ENCODE results near the gene ZNF322. TPM values are rescaled to one million over a fixed set of nuclear protein-coding genes. Genes with fewer than 3 reads are reported as not detected.

ZNF322 gene
- total RNA-seq, 2 donors from 2014 or later: 17.2 to 24.0 TPM

- peaks cover 8% of the 10 kb centered on the region for H3K9me3 ChIP-seq
- no peak for DNase-seq
- no peaks in the 10 kb centered on the region for H3K4me1 ChIP-seq
- H3K4me3 ChIP-seq: no peak overlapping the region
- no peak overlapping the region for H3K9ac ChIP-seq (ENCODE audit: low read depth in 2 of 2, low read length in 2 of 2)
- H3K27me3 ChIP-seq: no peaks in the 10 kb centered on the region
- intact Hi-C loops (cut with DNase I): no loop called here
- no peak overlapping the region for H3K27ac ChIP-seq
- no peak for TF ChIP-seq CTCF (IDR thresholded peaks at IDR 0.05)
- peaks cover 25% of the 10 kb centered on the region for H3K36me3 ChIP-seq
Measured at GRCh38 chr6:26640806-26641205, 18.7 kb downstream of the ZNF322 start.

GRCh38 chr6:26629359-26629758 lies 30.2 kb downstream of the ZNF322 start:
- Histone ChIP-seq H3K9me3 (no peaks in the 10 kb centered on the region), H3K4me1 (no peaks in the 10 kb centered on the region), H3K9ac (ENCODE audit: low read depth in 2 of 2, low read length in 2 of 2) (no peak overlapping the region), H3K4me3 (no peak overlapping the region), H3K27ac (no peak overlapping the region), H3K36me3 (no peaks in the 10 kb centered on the region), H3K27me3 (no peaks in the 10 kb centered on the region)
- DNase-seq: no peak
- no peak for TF ChIP-seq CTCF (IDR thresholded peaks at IDR 0.05)
- intact Hi-C loops (cut with DNase I): no loop called here

GRCh38 chr6:26627843-26628242 lies 31.7 kb downstream of the ZNF322 start:
- no peak for DNase-seq
- no peaks in the 10 kb centered on the region for H3K4me1 ChIP-seq
- no peak overlapping the region for H3K4me3 ChIP-seq
- H3K9ac ChIP-seq (ENCODE audit: low read depth in 2 of 2, low read length in 2 of 2): no peak overlapping the region
- no peaks in the 10 kb centered on the region for H3K27me3 ChIP-seq
- H3K36me3 ChIP-seq: no peaks in the 10 kb centered on the region
- no peaks in the 10 kb centered on the region for H3K9me3 ChIP-seq
- no peak overlapping the region for H3K27ac ChIP-seq
- no peak for TF ChIP-seq CTCF (IDR thresholded peaks at IDR 0.05)
- intact Hi-C loops (cut with DNase I): no loop called here

- Histone ChIP-seq H3K4me3 (no peak overlapping the region), H3K27ac (no peak overlapping the region), H3K4me1 (no peaks in the 10 kb centered on the region), H3K9me3 (no peaks in the 10 kb centered on the region), H3K36me3 (no peaks in the 10 kb centered on the region), H3K27me3 (no peaks in the 10 kb centered on the region), H3K9ac (ENCODE audit: low read depth in 2 of 2, low read length in 2 of 2) (no peak overlapping the region)
- no peak for DNase-seq
- intact Hi-C loops (cut with DNase I): no loop called here
- no peak for TF ChIP-seq CTCF (IDR thresholded peaks at IDR 0.05)
Measured at GRCh38 chr6:26624557-26624956, 35.0 kb downstream of the ZNF322 start.

- no peak for DNase-seq
- Histone ChIP-seq H3K36me3 (no peaks in the 10 kb centered on the region), H3K4me3 (no peak overlapping the region), H3K27ac (no peak overlapping the region), H3K9me3 (no peaks in the 10 kb centered on the region), H3K27me3 (no peaks in the 10 kb centered on the region), H3K4me1 (no peaks in the 10 kb centered on the region), H3K9ac (ENCODE audit: low read depth in 2 of 2, low read length in 2 of 2) (no peak overlapping the region)
- TF ChIP-seq CTCF (IDR thresholded peaks at IDR 0.05): no peak
- intact Hi-C loops (cut with DNase I): no loop called here
Measured at GRCh38 chr6:26623339-26623859, 36.1 kb downstream of the ZNF322 start.
